ENCODE results near the gene DNAJC4.

Gene DNAJC4

DNA sequence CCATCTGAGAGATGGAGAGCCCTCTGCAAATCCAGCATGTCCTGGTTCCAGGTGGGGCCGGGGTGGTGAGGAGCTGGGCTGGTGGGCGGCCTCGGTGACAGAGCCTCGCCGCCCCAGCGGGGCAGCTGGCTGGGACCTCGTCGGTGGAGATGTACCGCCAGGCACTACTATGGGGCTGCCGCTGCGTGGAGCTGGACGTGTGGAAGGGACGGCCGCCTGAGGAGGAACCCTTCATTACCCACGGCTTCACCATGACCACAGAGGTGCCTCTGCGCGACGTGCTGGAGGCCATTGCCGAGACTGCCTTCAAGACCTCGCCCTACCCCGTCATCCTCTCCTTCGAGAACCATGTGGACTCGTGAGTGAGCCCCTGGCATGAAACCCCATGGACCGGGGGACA, 28.0 kb downstream of the DNAJC4 start:
- FAIRE-seq (no peak), DNase-seq (ENCODE audit: low spot score) (no peak)

DNA sequence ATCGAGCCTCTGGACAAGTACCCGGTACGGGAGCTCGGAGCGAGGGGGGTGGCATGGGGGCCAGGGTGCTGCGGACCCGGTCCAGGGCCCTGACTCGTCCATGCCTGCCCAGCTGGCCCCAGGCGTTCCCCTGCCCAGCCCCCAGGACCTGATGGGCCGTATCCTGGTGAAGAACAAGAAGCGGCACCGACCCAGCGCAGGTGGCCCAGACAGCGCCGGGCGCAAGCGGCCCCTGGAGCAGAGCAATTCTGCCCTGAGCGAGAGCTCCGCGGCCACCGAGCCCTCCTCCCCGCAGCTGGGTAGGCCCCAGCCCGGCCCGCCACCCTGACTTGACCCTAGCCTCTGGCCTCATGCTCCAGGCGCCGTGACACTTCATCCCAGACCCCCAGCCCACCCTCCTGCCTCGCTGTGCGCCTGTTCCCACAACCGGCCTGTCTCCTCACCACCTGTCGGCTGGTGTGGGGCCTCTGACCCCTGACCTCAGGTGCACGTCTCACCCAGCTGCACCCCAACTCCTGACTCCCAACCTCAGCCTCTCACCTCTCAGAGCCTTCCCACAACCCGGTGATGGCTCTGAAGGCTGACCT, 28.7 kb downstream of the DNAJC4 start:
- no peak for FAIRE-seq

DNA sequence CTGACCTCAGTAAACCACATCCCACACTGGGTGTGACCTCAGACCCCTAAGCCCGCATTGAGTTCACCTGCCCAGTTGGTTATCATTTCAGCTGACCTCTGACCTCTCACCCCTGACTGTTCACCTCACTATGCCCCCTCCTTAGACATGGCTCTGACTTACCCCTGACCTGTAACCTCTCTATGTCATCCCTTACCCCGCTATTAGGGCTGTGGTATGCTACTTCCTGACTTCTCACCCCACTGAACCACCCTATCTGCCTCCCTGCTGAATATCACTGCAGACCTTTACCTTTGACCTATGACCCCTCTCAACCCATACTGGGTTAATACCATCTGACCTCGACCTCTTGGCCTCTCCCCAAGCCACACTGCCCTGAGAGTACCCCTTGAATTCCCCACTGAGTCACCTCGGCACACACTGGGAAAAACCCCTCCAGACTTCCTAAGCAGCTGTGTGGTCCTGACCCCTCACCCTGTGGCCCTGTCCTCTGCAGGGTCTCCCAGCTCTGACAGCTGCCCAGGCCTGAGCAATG, 29.3 kb downstream of the DNAJC4 start:
- no peak for FAIRE-seq
- DNase-seq (ENCODE audit: low spot score), result no peak

More for the DNA sequence above, 28.7 kb downstream of the DNAJC4 start:
- no peak for DNase-seq (ENCODE audit: low spot score)

DNA sequence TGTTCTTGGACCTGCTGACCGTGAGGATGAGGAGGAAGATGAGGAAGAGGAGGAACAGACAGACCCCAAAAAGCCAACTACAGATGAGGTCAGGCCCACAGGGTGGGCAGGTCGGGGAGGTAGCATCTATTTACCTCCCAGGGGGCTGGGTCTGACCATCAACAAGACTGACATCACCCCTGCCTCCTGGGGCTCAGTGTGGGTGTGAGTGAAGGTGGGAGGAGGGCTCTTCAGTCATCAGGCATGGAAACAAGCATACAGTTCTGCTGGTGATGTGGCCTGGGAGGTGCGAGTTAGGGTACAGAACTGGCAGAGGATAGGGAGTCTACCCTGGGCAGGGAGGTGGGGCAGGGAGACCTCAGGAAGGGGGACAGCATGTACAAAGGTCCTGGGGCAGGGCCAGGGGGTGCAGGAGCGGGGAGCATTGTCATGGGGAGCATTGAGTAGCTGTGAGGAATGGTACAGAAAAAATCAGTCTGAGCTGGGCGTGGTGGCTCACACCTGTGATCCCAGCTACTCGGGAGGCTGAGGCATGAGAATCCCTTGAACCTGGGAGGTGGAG, 29.9 kb downstream of the DNAJC4 start:
- DNase-seq (ENCODE audit: low spot score), result no peak
- peak; percentile 53 for FAIRE-seq

- no peak for DNase-seq (ENCODE audit: low spot score)
- no peak for FAIRE-seq
Measured at GRCh38 chr11:64261556-64262080, 31.3 kb downstream of the DNAJC4 start.

- FAIRE-seq (no peak), DNase-seq (ENCODE audit: low spot score) (no peak)
Measured at GRCh38 chr11:64262271-64263002, 32.1 kb downstream of the DNAJC4 start.

DNA sequence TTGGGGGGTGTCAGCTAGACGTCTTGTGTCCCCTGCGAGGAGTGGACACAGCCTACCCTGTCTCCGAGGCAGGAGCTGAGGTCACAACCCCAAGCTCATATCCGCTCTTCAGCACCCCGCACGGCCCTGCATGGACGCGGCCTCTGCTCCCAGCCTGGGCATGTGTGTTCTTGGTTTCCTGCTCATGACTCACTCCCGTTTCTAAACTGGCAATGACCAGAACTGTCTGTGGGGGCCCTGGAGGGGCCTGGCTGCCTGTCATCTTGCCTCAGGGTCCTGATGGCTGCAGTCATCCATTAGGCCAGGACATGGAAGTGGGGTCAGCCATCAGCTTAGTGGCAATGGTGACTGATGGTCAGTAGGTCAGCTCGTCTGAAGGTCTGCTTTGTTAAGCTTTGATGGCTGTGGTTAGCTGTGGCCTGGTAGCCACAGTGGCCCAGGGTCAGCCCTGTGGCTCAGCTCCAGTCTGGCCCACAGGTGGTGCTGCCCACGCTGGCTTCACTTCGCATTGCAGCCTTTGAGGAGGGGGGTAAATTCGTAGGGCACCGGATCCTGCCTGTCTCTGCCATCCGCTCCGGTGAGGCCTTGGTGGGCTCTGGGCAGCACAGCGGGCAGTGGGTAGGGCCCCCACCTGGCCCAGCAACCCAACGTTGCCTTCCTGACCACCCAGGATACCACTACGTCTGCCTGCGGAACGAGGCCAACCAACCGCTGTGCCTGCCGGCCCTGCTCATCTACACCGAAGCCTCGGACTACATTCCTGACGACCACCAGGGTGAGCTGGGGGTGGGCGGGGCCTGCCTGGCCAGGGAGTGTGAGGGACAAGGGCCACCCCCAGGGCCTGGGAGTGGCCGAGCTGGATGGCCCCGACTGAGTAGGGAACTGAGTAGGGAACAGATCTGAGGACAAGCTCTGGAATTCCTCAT, 32.9 kb downstream of the DNAJC4 start:
- FAIRE-seq (no peak), DNase-seq (ENCODE audit: low spot score) (no peak)

DNA sequence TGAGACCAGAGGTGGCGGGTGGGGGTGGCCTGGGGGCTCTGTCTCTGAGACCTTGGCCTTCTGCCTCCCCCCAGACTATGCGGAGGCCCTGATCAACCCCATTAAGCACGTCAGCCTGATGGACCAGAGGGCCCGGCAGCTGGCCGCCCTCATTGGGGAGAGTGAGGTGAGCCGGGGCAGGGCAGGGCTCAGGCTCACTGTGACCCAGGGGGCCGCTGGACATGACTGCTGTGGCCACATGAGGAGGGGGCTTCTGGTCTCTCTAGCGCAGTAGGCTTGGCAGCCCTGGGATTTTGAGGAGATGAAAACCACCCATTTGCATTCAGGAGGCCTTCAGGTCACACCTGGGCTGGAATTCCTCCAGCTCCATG, 33.6 kb downstream of the DNAJC4 start:
- FAIRE-seq, result no peak
- no peak for DNase-seq (ENCODE audit: low spot score)

DNA sequence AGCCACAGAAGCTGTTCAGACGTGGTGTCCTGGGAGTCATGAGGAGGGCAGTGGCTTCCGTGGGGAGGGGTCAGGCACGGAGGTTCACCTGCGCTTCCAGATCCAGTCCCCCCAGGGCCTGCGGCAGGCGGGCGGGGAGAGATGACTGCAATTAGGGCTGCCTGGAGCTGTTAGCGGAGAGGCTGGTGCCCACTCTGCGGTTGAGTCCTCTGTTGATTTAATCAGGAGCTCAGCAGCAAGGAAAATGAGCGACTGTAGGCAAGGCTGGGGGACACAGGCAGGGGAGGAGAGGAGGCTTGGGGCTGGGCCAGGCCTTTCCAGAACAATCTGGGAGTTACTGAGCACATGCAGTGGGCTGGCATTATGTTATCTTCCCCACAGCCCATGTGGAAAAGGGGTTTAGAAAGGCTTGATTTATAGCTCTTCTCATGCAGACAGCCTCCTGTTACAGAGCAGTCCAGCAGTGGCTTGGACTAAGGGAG, 34.1 kb downstream of the DNAJC4 start:
- FAIRE-seq (no peak), DNase-seq (ENCODE audit: low spot score) (no peak)

GRCh38 chr11:64265176-64266160, 35.1 kb downstream of the DNAJC4 start:
- DNase-seq (ENCODE audit: low spot score), result no peak
- no peak for FAIRE-seq

- FAIRE-seq (no peak), DNase-seq (ENCODE audit: low spot score) (no peak)
Measured at GRCh38 chr11:64266339-64266738, 36.0 kb downstream of the DNAJC4 start.

GRCh38 chr11:64267207-64267945, 37.0 kb downstream of the DNAJC4 start:
- FAIRE-seq (no peak), DNase-seq (ENCODE audit: low spot score) (no peak)

DNA sequence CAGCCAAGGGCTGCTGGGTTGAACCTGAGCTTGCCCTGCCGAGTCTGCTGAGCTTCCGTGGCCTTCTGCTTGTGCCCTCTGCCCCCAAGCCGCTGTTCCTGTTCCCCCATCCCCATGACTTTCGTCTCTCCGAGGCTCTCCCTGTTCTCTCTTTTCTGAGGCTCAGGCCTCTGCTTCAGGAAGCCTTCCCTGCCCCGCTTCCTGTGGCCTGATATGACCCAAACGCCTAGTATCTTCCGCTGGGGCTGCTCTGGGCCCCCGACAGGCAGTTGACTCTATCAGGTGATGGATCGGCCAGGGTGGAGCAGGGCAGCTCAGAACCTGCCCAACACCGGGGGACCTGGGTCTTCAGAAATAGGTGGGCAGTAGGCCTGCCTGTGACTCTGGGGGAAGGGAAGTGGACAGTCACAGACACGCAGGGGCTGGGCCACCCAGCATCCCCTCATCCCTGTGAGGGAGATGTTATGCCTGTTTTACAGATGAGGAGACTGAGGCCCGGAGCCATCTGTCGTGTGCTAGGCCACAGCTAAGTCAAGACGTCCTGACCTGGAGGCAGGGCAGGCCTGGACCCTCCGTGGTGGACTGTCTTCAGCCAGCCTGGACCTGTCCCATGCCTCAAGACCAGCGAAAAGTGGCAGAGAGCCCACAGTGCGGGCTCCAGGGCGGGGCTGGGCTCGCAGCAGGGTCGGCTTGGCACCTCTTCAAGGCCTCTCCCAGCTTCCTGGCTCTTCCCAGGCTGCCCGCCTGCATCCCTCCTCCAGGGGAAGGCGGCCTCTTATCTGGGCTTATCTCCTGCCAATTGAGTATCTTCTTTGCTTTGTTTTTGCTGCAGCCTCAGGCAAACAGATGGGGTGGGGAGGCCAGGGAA, 37.9 kb downstream of the DNAJC4 start:
- FAIRE-seq, result no peak
- no peak for DNase-seq (ENCODE audit: low spot score)

- FAIRE-seq, result no peak
Measured at GRCh38 chr11:64268893-64269539, 38.7 kb downstream of the DNAJC4 start.

DNA sequence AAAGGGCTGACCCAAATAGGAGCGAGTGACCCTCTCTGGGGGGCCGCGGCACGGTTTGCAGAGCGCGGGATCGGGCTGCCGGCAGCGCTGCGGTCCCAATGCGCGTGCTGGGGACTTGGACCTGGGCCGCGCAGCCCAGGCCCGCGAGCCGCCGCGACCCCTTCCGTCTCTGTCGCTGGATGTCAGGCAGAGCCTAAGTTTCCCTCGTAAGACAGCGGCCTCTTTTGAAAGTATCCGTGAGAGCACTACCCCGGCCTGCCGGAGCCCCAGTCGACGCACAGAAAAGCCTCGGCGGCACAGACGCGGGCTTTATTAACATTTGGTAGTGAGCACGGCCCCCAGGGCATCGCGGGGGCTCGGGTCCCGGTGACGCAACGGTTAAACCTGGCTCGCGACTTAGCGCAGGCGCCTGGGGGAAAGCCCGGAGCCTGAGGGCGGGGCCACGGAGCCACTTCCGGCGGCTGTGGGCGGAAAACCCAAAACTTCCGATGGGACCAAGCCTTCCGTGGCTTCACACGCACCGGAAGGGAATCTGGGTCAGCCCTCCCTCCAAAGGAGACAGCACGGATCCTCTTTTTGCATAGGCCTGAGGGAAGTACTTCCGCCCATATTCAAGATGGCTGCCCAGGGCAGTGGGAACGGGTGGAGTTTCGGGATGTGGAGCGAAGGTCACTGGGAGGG, 39.3 kb downstream of the DNAJC4 start:
- FAIRE-seq (no peak), DNase-seq (ENCODE audit: low spot score) (peak; percentile 92)

More at GRCh38 chr11:64268893-64269539, 38.7 kb downstream of the DNAJC4 start:
- peak; percentile 45 for DNase-seq (ENCODE audit: low spot score)

- DNase-seq (ENCODE audit: low spot score) (no peak), FAIRE-seq (no peak)
Measured at GRCh38 chr11:64275031-64275800, 44.9 kb downstream of the DNAJC4 start.
